Measurements from ENCODE around the gene CBX1. TPM values are rescaled to one million over a fixed set of nuclear protein-coding genes. Genes with fewer than 3 reads are reported as not detected.

CBX1 gene
- total and polyA plus RNA-seq, 2 of the 13 experiments (the other 11 are each of a cell fraction or from before 2014, with no cell fraction given) = 17.8 to 108 TPM

- TF ChIP-seq, protein P1, sequence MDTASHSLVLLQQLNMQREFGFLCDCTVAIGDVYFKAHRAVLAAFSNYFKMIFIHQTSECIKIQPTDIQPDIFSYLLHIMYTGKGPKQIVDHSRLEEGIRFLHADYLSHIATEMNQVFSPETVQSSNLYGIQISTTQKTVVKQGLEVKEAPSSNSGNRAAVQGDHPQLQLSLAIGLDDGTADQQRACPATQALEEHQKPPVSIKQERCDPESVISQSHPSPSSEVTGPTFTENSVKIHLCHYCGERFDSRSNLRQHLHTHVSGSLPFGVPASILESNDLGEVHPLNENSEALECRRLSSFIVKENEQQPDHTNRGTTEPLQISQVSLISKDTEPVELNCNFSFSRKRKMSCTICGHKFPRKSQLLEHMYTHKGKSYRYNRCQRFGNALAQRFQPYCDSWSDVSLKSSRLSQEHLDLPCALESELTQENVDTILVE (CRISPR knock-in tag; IDR thresholded peaks at IDR 0.05) = peak; percentile 72; the same call in 1 of the 2 replicates
- TF ChIP-seq, protein P2, sequence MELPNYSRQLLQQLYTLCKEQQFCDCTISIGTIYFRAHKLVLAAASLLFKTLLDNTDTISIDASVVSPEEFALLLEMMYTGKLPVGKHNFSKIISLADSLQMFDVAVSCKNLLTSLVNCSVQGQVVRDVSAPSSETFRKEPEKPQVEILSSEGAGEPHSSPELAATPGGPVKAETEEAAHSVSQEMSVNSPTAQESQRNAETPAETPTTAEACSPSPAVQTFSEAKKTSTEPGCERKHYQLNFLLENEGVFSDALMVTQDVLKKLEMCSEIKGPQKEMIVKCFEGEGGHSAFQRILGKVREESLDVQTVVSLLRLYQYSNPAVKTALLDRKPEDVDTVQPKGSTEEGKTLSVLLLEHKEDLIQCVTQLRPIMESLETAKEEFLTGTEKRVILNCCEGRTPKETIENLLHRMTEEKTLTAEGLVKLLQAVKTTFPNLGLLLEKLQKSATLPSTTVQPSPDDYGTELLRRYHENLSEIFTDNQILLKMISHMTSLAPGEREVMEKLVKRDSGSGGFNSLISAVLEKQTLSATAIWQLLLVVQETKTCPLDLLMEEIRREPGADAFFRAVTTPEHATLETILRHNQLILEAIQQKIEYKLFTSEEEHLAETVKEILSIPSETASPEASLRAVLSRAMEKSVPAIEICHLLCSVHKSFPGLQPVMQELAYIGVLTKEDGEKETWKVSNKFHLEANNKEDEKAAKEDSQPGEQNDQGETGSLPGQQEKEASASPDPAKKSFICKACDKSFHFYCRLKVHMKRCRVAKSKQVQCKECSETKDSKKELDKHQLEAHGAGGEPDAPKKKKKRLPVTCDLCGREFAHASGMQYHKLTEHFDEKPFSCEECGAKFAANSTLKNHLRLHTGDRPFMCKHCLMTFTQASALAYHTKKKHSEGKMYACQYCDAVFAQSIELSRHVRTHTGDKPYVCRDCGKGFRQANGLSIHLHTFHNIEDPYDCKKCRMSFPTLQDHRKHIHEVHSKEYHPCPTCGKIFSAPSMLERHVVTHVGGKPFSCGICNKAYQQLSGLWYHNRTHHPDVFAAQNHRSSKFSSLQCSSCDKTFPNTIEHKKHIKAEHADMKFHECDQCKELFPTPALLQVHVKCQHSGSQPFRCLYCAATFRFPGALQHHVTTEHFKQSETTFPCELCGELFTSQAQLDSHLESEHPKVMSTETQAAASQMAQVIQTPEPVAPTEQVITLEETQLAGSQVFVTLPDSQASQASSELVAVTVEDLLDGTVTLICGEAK (IDR thresholded peaks at IDR 0.05) = no peak
- TF ChIP-seq, protein P2 (CRISPR knock-in tag; IDR thresholded peaks at IDR 0.05) = peak; percentile 0; the same call in 1 of the 2 replicates
- TF ChIP-seq, protein P3, sequence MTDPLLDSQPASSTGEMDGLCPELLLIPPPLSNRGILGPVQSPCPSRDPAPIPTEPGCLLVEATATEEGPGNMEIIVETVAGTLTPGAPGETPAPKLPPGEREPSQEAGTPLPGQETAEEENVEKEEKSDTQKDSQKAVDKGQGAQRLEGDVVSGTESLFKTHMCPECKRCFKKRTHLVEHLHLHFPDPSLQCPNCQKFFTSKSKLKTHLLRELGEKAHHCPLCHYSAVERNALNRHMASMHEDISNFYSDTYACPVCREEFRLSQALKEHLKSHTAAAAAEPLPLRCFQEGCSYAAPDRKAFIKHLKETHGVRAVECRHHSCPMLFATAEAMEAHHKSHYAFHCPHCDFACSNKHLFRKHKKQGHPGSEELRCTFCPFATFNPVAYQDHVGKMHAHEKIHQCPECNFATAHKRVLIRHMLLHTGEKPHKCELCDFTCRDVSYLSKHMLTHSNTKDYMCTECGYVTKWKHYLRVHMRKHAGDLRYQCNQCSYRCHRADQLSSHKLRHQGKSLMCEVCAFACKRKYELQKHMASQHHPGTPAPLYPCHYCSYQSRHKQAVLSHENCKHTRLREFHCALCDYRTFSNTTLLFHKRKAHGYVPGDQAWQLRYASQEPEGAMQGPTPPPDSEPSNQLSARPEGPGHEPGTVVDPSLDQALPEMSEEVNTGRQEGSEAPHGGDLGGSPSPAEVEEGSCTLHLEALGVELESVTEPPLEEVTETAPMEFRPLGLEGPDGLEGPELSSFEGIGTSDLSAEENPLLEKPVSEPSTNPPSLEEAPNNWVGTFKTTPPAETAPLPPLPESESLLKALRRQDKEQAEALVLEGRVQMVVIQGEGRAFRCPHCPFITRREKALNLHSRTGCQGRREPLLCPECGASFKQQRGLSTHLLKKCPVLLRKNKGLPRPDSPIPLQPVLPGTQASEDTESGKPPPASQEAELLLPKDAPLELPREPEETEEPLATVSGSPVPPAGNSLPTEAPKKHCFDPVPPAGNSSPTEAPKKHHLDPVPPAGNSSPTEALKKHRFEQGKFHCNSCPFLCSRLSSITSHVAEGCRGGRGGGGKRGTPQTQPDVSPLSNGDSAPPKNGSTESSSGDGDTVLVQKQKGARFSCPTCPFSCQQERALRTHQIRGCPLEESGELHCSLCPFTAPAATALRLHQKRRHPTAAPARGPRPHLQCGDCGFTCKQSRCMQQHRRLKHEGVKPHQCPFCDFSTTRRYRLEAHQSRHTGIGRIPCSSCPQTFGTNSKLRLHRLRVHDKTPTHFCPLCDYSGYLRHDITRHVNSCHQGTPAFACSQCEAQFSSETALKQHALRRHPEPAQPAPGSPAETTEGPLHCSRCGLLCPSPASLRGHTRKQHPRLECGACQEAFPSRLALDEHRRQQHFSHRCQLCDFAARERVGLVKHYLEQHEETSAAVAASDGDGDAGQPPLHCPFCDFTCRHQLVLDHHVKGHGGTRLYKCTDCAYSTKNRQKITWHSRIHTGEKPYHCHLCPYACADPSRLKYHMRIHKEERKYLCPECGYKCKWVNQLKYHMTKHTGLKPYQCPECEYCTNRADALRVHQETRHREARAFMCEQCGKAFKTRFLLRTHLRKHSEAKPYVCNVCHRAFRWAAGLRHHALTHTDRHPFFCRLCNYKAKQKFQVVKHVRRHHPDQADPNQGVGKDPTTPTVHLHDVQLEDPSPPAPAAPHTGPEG (CRISPR knock-in tag; IDR thresholded peaks at IDR 0.05) = peak; percentile 80
- peak; percentile 31; the same call in 1 of the 2 replicates for TF ChIP-seq TSC22D2 (CRISPR knock-in tag; IDR thresholded peaks at IDR 0.05; ENCODE audit: borderline replicate concordance)
- peak; percentile 38; the same call in 1 of the 2 replicates for TF ChIP-seq FOXK2 (IDR thresholded peaks at IDR 0.05)
- TF ChIP-seq ZNF256 (CRISPR knock-in tag; conservative IDR thresholded peaks at IDR 0.05) = no peak
- peak; percentile 83; the same call in 1 of the 2 replicates for TF ChIP-seq ZNF350 (CRISPR knock-in tag; IDR thresholded peaks at IDR 0.05; ENCODE audit: borderline replicate concordance, low read depth)
- peak; percentile 60 for TF ChIP-seq HNF4G (IDR thresholded peaks at IDR 0.05; ENCODE audit: borderline replicate concordance, low read depth, low read length)
- no peak for TF ChIP-seq HNF4G (CRISPR knock-in tag; IDR thresholded peaks at IDR 0.05; ENCODE audit: borderline replicate concordance, low read depth)
- TF ChIP-seq PHF5A (CRISPR knock-in tag; IDR thresholded peaks at IDR 0.05; ENCODE audit: low read depth, unreplicated experiment) = no peak
- no peak for TF ChIP-seq MLLT10 (CRISPR knock-in tag; IDR thresholded peaks at IDR 0.05)
- TF ChIP-seq ZFAT (CRISPR knock-in tag; conservative IDR thresholded peaks at IDR 0.05) = peak; percentile 45; the same call in 1 of the 2 replicates
Measured at GRCh38 chr17:48048384-48049126, 52.7 kb downstream of the CBX1 start (continued).
